Measurements from ENCODE around the gene SOX10.

Gene SOX10

DNA sequence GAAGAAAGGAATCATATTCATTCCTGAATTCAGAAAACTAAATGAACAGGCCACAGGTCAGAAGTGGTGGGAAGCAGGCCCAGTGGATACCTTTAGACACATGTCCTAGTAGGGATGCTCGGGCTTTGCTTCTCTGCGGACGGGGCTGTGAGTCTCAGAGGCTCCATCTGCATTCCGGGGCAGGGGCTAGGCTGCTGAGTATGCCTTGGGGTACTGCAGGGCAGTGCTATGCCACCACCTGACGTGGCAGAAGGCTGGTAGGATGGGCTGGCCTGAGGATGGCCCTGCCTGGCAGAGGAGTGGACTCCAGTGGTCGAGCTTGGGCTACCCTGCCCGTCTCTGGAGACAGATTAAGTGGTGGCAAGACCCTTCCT, 40.5 kb downstream of the SOX10 start:
- ChIA-PET CTCF (interaction anchor here (1.0 kb wide), 2 partner anchors 10 to 11 kb away, joined by 3 to 6 read pairs; no protein-coding TSS in a partner anchor), POLR2A (no interaction called here)
- DNase-seq (ENCODE audit: extremely low spot score), result no peak
- TF ChIP-seq CTCF (IDR thresholded peaks at IDR 0.05; ENCODE audit: control extremely low read depth, extremely low read depth, low read depth, missing control alignments), result no peak

DNA sequence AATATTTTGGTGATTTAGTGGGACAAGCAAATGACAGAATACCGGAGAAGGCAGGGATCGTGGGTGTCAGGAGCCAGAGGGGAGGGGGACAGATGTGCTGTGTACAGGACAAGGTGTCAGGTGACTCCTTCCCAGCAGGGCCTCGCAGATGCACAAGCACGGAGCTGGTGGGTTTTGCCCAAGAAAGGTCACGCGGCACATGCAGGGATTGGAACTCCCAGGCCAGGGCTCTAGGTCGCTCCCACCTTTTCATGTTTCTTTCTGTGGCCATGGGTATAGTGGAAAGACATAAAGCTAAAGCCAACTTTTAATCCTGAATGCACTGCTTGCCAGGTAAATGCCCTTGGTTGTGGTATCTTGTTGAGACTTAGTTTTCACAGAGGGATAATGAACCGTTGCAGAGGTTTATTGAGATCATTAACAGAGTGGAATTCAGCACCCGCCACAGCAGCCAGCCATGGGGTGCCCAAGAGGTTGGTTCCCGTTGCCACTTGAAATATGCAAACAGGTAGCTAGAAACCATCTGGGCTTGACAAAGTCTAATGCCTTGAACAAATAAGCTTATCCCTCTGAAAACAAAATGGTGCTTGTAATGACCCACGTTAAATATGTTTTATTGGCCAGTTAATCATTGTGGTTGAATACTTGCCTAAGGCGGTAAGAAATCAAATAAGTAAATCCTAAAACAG, 41.1 kb downstream of the SOX10 start:
- no peak for TF ChIP-seq CTCF (IDR thresholded peaks at IDR 0.05; ENCODE audit: control extremely low read depth, extremely low read depth, low read depth, missing control alignments)
- POLR2A ChIA-PET, result no interaction called here

GRCh38 chr22:37942133-37942532, 42.2 kb downstream of the SOX10 start:
- TF ChIP-seq CTCF (IDR thresholded peaks at IDR 0.05; ENCODE audit: control extremely low read depth, extremely low read depth, low read depth, missing control alignments), result no peak
- ChIA-PET CTCF (interaction anchor here (1.0 kb wide), 1 partner anchor 45 kb away, joined by 3 read pairs; no protein-coding TSS in a partner anchor), POLR2A (interaction anchor here (0.6 kb wide), 1 partner anchor 12 kb away, joined by 5 read pairs; the partner anchor contains the start of gene POLR2F)
- no peak for DNase-seq (ENCODE audit: extremely low spot score)

More for the DNA sequence above, 41.1 kb downstream of the SOX10 start:
- no peak for DNase-seq (ENCODE audit: extremely low spot score)
- CTCF ChIA-PET, result interaction anchor here (1.0 kb wide), 2 partner anchors 9 to 11 kb away, joined by 3 to 6 read pairs; no protein-coding TSS in a partner anchor

DNA sequence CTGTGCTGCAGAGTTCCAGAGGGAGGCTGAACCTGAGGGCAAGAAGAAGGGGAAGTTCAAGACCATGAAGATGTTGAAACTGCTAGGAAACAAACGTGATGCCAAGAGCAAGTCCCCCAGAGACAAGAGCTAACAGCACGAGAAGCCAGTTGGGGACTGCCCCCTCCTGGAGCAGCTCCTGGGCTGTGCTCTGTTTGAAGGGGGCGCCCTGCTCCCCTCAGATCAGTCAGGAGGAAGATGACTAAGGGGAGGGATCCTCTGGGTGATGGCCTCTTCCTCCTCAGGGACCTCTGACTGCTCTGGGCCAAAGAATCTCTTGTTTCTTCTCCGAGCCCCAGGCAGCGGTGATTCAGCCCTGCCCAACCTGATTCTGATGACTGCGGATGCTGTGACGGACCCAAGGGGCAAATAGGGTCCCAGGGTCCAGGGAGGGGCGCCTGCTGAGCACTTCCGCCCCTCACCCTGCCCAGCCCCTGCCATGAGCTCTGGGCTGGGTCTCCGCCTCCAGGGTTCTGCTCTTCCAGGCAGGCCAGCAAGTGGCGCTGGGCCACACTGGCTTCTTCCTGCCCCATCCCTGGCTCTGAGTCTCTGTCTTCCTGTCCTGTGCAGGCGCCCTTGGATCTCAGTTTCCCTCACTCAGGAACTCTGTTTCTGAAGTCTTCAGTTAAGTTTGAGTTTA, 43.5 kb downstream of the SOX10 start:
- no peak for DNase-seq (ENCODE audit: extremely low spot score)
- ChIA-PET POLR2A (interaction anchor here (0.6 kb wide), 1 partner anchor 77 kb away, joined by 3 read pairs; no protein-coding TSS in a partner anchor), CTCF (interaction anchor here (1.1 to 3.4 kb wide), 2 partner anchors 8 to 25 kb away, joined by 3 to 10 read pairs; no protein-coding TSS in a partner anchor)
- no peak for TF ChIP-seq CTCF (IDR thresholded peaks at IDR 0.05; ENCODE audit: control extremely low read depth, extremely low read depth, low read depth, missing control alignments)

GRCh38 chr22:37933711-37934376, 50.5 kb downstream of the SOX10 start:
- POLR2A ChIA-PET, result no interaction called here
- CTCF ChIA-PET, result interaction anchor here (0.7 to 2.8 kb wide), 26 partner anchors 10 to 341 kb away, joined by 3 to 14 read pairs (median 4); partner anchors contain the start of genes ANKRD54, C22orf23, MICALL1 and POLR2F
- DNase-seq (ENCODE audit: extremely low spot score), result peak; percentile 92
- TF ChIP-seq CTCF (IDR thresholded peaks at IDR 0.05; ENCODE audit: control extremely low read depth, extremely low read depth, low read depth, missing control alignments), result peak; percentile 98
